GM23338 (cell line): ENCODE results near the gene OR5A1. TPM values are rescaled to one million over a fixed set of nuclear protein-coding genes. Genes with fewer than 3 reads are reported as not detected.

Experiments
- ATAC-seq: fragments of 200-7000 bp; cut with Tn5 transposase; 3 replicates; pipeline ENCODE4 v1.9.1; 2020
- DNase-seq: peaks from one replicate; pipeline ENCODE4 v3.0.0-alpha.2; 2015; ENCODE audit warnings: low spot score
- H2AFZ ChIP-seq: fragments of 200-600 bp; sonication (generic); 2 replicates; pipeline ENCODE4 v1.8.0; 2016; ENCODE audit warnings: antibody characterized with exemption, mild to moderate bottlenecking, moderate library complexity
- H3F3A ChIP-seq: fragments of 200-600 bp; sonication (generic); replicated peaks from 2 replicates; pipeline ENCODE4 v1.8.0; 2017; ENCODE audit warnings: antibody characterized with exemption, mixed run types, low read depth
- H3K27ac ChIP-seq: fragments of 200-600 bp; sonication (generic); 2 replicates; pipeline ENCODE4 v1.6.1; 2016; ENCODE audit warnings: low read depth
- H3K27me3 ChIP-seq: fragments of 200-600 bp; sonication (generic); 2 replicates; pipeline ENCODE4 v1.8.0; 2016; ENCODE audit warnings: mild to moderate bottlenecking, mixed run types, moderate library complexity; ENCODE audit not compliant: insufficient read depth
- H3K36me3 ChIP-seq: fragments of 200-600 bp; sonication (generic); 2 replicates; pipeline ENCODE4 v1.8.0; 2016; ENCODE audit warnings: mild to moderate bottlenecking; ENCODE audit not compliant: insufficient read depth
- H3K4me1 ChIP-seq: fragments of 200-600 bp; sonication (generic); 2 replicates; pipeline ENCODE4 v1.8.0; 2016; ENCODE audit warnings: mild to moderate bottlenecking, moderate library complexity; ENCODE audit not compliant: insufficient read depth
- H3K4me2 ChIP-seq: fragments of 200-600 bp; sonication (generic); 2 replicates; pipeline ENCODE4 v1.7.1; 2017; ENCODE audit warnings: mixed run types
- H3K4me3 ChIP-seq: fragments of 200-600 bp; sonication (generic); 2 replicates; pipeline ENCODE4 v1.6.1; 2016; ENCODE audit warnings: mixed run types
- H3K79me2 ChIP-seq: fragments of 200-600 bp; sonication (generic); replicated peaks from 2 replicates; pipeline ENCODE4 v1.8.0; 2017; ENCODE audit warnings: mild to moderate bottlenecking; ENCODE audit not compliant: insufficient read depth
- H3K9me2 ChIP-seq: fragments of 200-600 bp; sonication (generic); 2 replicates; pipeline ENCODE4 v1.8.0; 2017; ENCODE audit not compliant: insufficient read depth
- H4K20me1 ChIP-seq: fragments of 200-600 bp; sonication (generic); replicated peaks from 2 replicates; pipeline ENCODE4 v1.8.0; 2017; ENCODE audit warnings: mild to moderate bottlenecking; ENCODE audit not compliant: insufficient read depth
- H3K27ac Mint-ChIP-seq: 2 replicates; pipeline ENCODE4 v1.8.0; 2020; ENCODE audit warnings: inconsistent platforms, mild to moderate bottlenecking, moderate library complexity, mixed read lengths
- H3K27me3 Mint-ChIP-seq: 3 replicates; pipeline ENCODE4 v1.8.0; 2022; ENCODE audit warnings: low read depth, mild to moderate bottlenecking, moderate library complexity, mixed read lengths, inconsistent platforms; ENCODE audit not compliant: insufficient read depth, poor library complexity
- H3K36me3 Mint-ChIP-seq: 3 replicates; pipeline ENCODE4 v1.8.0; 2021; ENCODE audit warnings: low read depth, mild to moderate bottlenecking, inconsistent platforms, moderate library complexity, mixed read lengths
- H3K4me1 Mint-ChIP-seq: 3 replicates; pipeline ENCODE4 v1.8.0; 2020; ENCODE audit warnings: mild to moderate bottlenecking, inconsistent platforms, mixed read lengths
- H3K4me3 Mint-ChIP-seq: 3 replicates; pipeline ENCODE4 v1.8.0; 2021; ENCODE audit warnings: moderate library complexity, mild to moderate bottlenecking, inconsistent platforms, mixed read lengths
- H3K9me3 Mint-ChIP-seq: 3 replicates; pipeline ENCODE4 v1.8.0; 2020; ENCODE audit warnings: moderate library complexity, mild to moderate bottlenecking, inconsistent platforms, mixed read lengths
- CREB1 ChIP-seq: fragments of 250-450 bp; sonication (Bioruptor Pico); IDR thresholded peaks from 2 replicates; pipeline ENCODE4 v1.5.0; 2020; ENCODE audit warnings: low read depth, mild to moderate bottlenecking, moderate library complexity
- CTCF ChIP-seq, 2 experiments: fragments of 200-600 bp in 1 of 2; sonication (generic) in 1 of 2; conservative IDR thresholded peaks; 2 replicates each; pipeline versions ENCODE4 v1.5.1 to v1.6.1; 2016 to 2017; ENCODE audit warnings: antibody characterized with exemption in 2 of 2, low read depth in 2 of 2, mild to moderate bottlenecking in 2 of 2, moderate library complexity in 1 of 2
- EZH2phosphoT487 ChIP-seq: fragments of 200-600 bp; sonication (generic); IDR thresholded peaks from one replicate; pipeline ENCODE4 v1.8.1; 2018; ENCODE audit warnings: antibody characterized with exemption; ENCODE audit not compliant: unreplicated experiment
- JUNB ChIP-seq: IDR thresholded peaks from one replicate; pipeline ENCODE4 v1.6.1; 2016; ENCODE audit warnings: antibody characterized with exemption; ENCODE audit not compliant: unreplicated experiment
- NANOG ChIP-seq: IDR thresholded peaks from 2 replicates; pipeline ENCODE4 v1.6.1; 2016; ENCODE audit warnings: antibody characterized with exemption, borderline replicate concordance
- POLR2AphosphoS5 ChIP-seq: IDR thresholded peaks from 2 replicates; pipeline ENCODE4 v1.6.1; 2016; ENCODE audit warnings: antibody characterized with exemption, low read depth
- REST ChIP-seq: IDR thresholded peaks from one replicate; pipeline ENCODE4 v1.6.1; 2018; ENCODE audit warnings: antibody characterized with exemption; ENCODE audit not compliant: unreplicated experiment
- polyA plus RNA-seq: library from polyadenylated mRNA; unstranded; fragments of >200 nt; fragmentation: Nextera tagmentation; extraction: Ambion mirVana; gene quantifications from 2 replicates; pipeline ENCODE4 v1.2.1, GENCODE V29; 2016
- total RNA-seq: library from RNA; depleted of rRNA; stranded (reverse); fragments of >200 nt; shearing (Covaris generic); gene quantifications from 2 replicates; pipeline ENCODE4 v1.2.3, GENCODE V29; 2014
- TF ChIP-seq, protein P1 (sequence below): IDR thresholded peaks from 2 replicates; pipeline ENCODE4 v1.6.1; 2016; ENCODE audit warnings: antibody characterized with exemption

Gene OR5A1
- total and polyA plus RNA-seq, 2 experiments from 2014 or later: 0.03 TPM; not detected in 1

- TF ChIP-seq REST: no peak
Measured at GRCh38 chr11:59400461-59401261, 35.6 kb upstream of the OR5A1 start (continued).

DNA sequence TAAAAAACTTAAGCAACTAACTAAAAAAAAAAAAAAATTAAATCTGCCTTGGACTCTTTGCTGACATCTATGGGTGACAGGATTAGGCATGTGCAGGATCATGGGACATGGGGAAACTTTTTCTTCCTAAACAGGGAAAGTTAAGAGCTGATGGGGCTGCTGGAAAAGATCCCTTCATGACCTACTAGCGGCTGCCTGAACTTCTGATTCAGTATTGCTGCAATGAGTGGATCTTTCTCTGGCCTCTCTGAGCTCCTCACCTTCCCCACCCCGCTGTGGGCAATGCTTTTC lies 35.1 kb upstream of the OR5A1 start:
- no peaks in the 10 kb centered on the region for H3K27me3 Mint-ChIP-seq
- Histone ChIP-seq H3K79me2 (no peaks in the 10 kb centered on the region), H3K36me3 (peaks cover 4% of the 10 kb centered on the region), H2AFZ (no peak overlapping the region), H3K4me3 (no peak overlapping the region), H3F3A (no peaks in the 10 kb centered on the region), H3K27me3 (no peaks in the 10 kb centered on the region), H4K20me1 (no peaks in the 10 kb centered on the region), H3K4me2 (no peak overlapping the region), H3K27ac (no peak overlapping the region), H3K9me2 (peaks cover 4% of the 10 kb centered on the region; the same call in 1 of the 2 replicates), H3K4me1 (no peaks in the 10 kb centered on the region)
- H3K9me3 Mint-ChIP-seq: peaks cover 65% of the 10 kb centered on the region
- H3K4me3 Mint-ChIP-seq: no peak overlapping the region
- no peak for DNase-seq
- H3K4me1 Mint-ChIP-seq: no peaks in the 10 kb centered on the region
- peaks cover 24% of the 10 kb centered on the region for H3K36me3 Mint-ChIP-seq
- H3K27ac Mint-ChIP-seq: no peak overlapping the region
- ATAC-seq: no peak
- TF ChIP-seq NANOG: no peak
- TF ChIP-seq REST: no peak
- TF ChIP-seq EZH2phosphoT487: no peak
- TF ChIP-seq JUNB: no peak
- TF ChIP-seq CREB1 (CRISPR knock-in tag): no peak
- TF ChIP-seq POLR2AphosphoS5: no peak
- TF ChIP-seq, protein P1, sequence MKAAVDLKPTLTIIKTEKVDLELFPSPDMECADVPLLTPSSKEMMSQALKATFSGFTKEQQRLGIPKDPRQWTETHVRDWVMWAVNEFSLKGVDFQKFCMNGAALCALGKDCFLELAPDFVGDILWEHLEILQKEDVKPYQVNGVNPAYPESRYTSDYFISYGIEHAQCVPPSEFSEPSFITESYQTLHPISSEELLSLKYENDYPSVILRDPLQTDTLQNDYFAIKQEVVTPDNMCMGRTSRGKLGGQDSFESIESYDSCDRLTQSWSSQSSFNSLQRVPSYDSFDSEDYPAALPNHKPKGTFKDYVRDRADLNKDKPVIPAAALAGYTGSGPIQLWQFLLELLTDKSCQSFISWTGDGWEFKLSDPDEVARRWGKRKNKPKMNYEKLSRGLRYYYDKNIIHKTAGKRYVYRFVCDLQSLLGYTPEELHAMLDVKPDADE: no peak
- no peak for TF ChIP-seq CTCF (conservative IDR thresholded peaks at IDR 0.05; ENCODE audit: low read depth in 2 of 2)
